ENCODE results near the gene TST.

The TST gene

DNA sequence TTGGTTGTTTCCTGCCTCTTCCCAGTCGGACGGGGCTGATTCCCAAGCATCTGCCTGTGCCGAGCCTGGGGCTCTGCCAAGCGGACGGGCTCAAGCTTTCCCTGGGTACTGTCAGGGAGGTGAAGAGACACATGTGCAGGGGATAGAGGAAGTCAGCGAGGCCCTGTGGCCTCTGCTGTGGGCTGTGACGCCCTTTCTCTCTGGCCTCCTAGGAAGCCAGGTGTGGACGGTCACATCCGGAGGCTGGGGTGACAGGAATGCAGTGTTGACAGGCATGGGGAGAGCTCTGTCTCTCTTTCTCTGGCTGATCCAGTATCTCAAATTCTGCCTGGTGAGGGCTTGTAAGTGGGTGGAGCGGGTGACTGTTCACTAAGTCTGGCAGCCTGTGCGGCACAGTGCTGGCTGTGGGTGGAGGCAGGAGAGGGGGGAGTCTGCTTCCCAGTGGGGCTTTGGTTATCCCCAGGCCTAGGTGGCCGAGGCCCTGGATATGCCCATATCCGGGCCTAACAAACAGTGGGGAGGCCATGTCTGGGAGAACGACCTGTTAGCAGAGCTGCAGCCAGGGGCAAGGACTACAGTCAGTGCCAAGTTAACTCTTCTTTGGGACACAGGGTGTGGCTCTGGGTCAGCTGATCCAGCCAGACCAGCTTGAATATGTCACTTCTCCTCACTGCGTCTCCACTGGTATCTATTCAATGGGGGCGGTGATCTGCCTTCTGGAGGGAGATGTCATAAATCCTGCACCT is 34.2 kb upstream of the TST start:
- no peak for DNase-seq

DNA sequence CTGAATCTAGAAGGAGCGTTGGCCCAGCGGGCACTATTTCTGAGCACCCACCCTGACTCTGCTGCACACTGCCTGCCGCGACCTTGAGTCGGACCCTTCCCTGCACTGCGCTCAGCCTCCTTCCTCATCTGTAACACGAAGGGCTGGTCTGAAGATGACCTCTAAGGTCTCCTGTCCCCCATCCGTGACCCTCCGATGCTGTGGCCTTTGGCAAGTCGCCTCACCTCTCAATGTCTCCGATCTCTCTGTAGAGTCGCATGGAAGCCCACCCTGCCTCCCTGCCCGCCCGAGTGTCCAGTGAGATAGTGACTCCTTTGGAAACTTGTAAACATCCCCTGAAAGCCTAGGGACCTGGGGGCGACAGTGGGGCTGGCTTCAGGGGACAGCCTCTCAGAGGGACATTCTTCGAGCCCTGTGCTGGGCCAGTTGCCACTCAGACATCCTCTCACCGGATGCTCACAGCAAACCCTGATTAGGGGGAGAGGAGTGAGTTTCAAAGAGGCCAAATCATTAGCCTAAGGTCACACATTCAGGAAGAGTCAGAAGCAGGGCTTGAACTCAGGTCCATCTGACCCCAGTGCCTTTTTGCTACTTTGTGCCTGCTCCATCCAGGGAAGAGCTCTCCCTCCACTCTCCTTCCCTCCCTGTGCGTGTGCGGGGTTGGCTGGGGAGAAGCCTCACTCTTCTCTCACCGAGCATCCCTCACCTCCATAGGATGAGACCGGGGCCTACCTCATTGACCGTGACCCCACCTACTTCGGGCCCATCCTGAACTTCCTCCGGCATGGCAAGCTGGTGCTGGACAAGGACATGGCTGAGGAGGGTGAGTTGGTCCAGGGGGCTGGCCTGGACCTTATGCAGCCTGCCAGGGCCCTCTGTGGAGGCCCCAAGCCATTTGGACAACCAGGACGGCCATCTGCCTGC is 33.4 kb upstream of the TST start:
- no peak for DNase-seq

DNA sequence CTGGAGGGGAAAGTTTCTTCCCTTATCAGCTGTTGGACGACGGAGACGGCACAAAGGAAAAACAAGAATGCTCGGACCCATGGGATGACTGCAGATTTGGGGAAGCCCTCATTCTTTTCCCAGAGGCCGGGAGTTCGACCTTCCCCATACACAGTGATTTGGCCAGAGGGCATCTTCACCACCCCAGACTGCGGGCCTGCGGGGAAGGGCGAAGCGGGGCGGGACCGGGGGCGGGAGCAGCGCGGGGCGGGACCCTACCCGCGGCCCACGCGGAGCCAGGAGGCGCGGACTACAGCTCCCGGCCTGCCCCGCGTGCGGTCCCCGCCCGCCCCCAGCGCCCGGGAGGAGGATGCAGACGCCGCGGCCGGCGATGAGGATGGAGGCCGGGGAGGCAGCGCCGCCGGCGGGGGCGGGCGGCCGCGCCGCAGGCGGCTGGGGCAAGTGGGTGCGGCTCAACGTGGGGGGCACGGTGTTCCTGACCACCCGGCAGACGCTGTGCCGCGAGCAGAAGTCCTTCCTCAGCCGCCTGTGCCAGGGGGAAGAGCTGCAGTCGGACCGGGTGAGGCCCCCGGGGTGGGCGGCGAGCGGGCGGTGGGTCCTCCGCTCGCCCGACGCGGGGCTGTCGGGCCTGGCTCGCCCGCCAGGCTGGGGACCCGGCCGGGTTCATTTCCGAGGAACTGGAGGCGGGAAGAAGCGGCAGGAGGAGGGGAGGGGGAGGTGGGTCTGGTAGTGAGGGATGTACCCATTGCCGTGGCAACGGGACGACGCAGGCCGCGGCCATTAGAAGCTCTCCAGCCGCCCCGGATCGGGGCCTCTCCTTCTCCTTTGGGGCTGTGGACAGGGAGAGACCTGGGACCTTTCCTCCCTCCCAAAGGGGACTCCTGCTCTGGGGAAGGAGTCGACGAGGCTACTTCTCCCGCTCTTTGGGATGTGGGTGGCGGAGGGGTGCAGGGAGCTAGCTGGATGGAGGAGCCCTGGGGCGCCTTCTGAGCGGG is 32.4 kb upstream of the TST start, which contains the start of gene KCTD17:
KCTD17 (plus strand) TSS at position 352 of the 995 bp plus-strand sequence; CDS start at position 371, 19 bp downstream.
- peak; percentile 41 for DNase-seq

- DNase-seq, result no peak
Observed at GRCh38 chr22:37050913-37051312, 31.7 kb upstream of the TST start.

GRCh38 chr22:37049224-37049623 is 30.0 kb upstream of the TST start:
- no peak for DNase-seq

DNA sequence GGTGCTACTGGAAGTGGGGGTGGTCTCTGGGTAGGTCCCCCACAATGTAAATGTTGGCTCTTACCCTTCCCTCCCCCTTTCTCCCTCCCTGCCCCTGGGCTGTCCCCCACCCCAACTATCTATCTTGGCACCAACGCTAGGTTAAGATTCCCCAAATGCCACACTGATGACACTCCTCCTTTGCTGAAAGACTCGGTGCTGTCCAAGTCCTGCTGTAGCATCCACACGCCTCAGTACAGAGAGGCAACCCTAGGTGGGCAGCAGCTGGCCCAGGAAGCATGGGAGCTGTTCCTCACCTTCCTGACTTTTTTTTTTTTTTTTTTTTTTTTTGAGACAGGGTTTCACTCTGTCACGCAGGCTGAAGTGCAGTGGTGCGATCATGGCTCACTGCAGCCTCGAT is 28.9 kb upstream of the TST start:
- DNase-seq, result no peak

- DNase-seq, result no peak
Observed at GRCh38 chr22:37047006-37047405, 27.8 kb upstream of the TST start.

GRCh38 chr22:37046589-37046988 is 27.3 kb upstream of the TST start:
- no peak for DNase-seq

DNA sequence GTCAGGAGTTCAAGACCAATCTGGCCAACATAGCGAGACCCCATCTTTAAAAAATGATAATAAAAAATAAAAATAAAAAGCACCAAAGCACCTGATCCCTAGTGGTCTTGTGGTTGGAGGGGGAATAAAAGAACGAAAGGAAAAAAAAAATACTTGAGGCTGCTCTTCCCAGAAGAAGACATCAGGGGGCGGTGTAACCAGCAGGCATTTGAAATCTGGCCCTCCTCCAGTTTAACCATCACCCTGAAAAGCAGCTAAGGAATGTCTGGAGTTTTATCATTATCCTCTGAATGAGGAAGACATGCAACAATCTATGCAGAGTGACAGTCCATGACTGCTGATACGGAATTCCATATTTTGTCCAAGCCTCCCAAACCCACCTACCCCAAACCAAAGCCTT is 26.7 kb upstream of the TST start:
- no peak for DNase-seq

- DNase-seq, result no peak
Observed at GRCh38 chr22:37044634-37045625, 25.7 kb upstream of the TST start.

- DNase-seq, result peak; percentile 18
Observed at GRCh38 chr22:37043828-37044538, 24.7 kb upstream of the TST start.

- no peak for DNase-seq
Observed at GRCh38 chr22:37043209-37043827, 24.1 kb upstream of the TST start.

DNA sequence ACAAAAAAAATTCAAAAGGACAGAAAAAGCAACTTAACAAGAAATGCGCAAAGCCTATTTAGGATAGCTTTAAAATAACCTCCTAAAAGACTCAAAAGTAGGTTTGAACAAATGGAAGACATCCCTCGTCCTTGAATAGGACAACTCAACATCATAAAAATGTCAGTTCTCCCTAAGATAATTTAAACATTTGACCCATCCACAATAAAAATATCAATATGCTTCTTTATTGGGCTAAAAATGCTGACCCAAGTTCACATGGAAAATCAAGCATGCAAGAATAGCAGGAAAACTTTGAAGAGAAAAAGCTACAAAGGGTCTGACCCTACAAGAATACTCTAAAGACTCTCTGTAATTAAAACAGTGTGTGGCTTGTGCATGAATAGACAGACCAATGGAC is 20.2 kb upstream of the TST start:
- DNase-seq, result no peak

- DNase-seq, result no peak
Observed at GRCh38 chr22:37037669-37038068, 18.4 kb upstream of the TST start.

GRCh38 chr22:37036655-37037377 is 17.6 kb upstream of the TST start:
- no peak for DNase-seq

GRCh38 chr22:37033605-37034430 is 14.6 kb upstream of the TST start:
- DNase-seq, result no peak

DNA sequence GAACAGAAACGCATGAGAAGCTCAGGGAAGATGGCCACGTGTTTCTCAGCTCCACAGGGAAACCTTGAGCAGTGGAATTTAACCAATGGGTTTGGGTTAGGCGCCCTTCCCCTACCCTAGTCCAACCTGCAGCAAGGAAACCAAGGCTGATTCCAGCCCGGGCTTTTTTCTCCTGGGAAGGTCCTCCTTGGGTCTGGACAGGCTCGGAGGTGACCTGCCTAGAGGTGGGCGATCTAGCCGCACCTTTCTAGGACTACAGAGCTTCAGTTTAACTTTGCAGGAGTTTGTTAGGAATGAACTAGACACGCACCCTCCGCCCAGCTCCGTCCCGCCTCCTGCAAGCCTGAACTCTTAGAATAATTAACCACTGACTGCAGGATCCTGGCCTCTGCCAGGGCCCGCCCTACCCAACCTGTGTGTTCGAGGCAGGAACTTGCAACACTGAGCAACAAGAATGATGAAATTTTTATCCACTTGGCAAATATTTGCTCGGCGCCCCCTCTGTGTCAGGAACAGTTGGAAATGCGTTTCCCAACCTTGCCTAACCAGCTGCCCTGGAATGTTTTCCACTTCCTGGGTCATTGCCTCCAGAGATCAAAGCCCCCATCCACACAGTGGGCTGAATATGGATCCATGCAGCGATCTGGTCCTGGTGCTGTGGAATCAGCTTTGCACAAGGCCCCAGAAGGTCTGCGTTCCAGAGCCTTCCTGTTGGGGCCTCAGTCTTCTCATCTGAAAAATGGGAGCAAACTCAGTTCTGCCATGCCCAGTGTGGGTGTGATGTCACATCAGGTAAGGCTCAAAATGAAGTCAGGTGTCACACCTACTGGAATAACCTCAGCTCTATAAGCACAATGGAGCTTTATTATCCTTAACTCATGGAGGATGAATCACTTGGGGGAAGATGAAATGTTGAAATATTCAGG is 13.6 kb upstream of the TST start:
- DNase-seq, result no peak

DNA sequence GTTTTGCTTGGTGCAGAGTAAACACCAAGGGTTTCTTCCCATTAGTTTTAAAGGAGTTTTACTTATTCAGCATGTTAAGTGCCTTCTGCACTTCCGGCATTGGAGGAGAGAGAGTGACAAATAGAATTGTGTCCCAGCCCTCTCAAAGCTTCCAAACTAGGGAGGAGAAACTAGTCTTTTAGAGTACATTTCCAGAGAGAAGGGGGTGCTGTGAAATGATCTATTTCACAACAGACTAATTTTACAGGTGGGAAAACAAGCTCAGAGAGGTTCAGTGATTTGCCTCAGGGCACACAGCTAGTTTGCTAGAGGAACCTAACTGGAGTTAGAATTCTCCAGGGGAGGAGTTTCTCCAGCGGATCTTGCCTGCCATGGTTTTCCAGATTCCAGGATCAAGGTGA is 12.9 kb upstream of the TST start:
- DNase-seq, result no peak
